ENCODE results near the gene OR6B2.
"Not testable (repeated sequence)": the region's sequence is repeated elsewhere in the genome, so short reads cannot be mapped to it uniquely, and the experiment has no call there.

OR6B2 gene

GRCh38 chr2:240030379-240031094 is at the start of gene OR6B2:
Gene OR6B2 (minus strand): TSS chr2:240030429. CDS start chr2:240030429, 0 bp downstream.
- no peak for DNase-seq (ENCODE audit: low read depth in 2 of 2)

DNA sequence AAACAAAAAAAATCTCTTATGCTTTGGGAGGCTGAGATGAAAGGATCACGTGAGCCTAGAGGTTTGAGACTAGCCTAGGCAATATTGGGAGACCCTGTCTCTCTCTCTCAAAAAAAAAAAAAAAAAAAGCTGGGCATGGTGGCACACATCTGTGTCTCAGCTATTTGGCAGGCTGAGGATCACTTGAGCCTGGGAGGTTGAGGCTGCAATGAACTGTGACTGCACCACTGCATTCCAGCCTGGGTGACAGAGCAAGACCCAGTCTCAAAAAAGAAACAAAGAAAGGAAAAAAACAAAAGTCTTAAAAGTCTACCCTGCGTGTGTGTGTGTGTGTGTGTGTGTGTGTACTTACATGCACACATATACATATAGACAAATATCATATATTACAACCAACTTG is 48.4 kb upstream of the OR6B2 start:
- no peak for DNase-seq (ENCODE audit: low read depth in 2 of 2)

DNA sequence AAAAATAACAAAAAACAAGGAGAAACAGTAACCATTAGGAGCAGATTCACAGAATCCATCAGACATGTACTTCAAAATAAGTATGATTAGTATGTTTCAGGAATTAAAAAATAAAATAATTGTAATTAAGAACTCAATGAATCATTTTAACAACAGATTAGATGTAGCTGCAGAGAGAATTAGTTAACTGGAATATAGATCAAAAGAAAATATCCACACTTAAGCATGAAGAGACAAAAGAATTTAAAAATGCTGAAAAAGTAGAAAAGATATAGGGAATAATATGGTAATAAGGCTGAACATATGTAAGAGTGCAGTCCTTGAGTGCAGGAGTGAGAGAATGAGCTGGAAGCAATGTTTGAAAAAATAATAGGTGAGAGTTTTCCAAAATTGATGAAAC is 47.2 kb upstream of the OR6B2 start:
- DNase-seq (ENCODE audit: low read depth in 2 of 2), result no peak

DNA sequence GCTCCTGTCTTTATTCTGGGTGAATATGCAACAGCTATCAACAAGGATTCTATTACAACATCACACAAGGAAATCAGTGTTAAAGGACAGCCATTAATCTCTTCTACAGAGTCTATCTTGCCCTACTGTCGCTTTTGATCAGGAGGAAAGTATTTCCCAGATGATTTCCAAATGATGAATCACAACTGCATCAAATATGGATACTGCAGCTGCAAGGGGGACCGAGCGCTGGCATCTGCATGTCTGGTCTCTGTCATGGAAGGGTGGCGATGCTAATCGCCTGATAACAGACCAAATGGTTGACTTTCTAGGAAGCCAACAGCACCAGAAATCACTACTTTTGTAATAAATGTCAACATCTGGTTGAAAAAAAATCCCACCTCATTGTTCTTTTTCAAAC is 44.3 kb upstream of the OR6B2 start:
- DNase-seq (ENCODE audit: low read depth in 2 of 2), result no peak

DNA sequence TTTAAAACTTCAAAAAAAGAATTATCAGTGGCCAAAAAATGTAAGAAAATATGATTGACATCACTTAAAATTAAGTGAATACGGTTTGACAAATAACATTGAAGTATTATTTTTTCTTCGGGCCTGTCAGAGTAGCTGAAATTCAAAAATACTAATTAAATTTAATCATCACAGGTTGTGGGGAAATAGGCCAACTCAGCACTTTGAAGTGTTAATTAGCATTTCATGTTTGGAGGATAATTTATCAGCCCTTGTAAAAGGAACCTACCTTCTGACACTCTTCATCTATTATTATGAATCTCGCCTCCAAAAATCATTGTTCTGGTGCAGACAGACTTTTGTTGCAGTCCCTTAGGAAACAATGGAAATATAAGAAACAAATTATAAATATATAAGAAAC is 40.7 kb upstream of the OR6B2 start:
- DNase-seq (ENCODE audit: low read depth in 2 of 2), result no peak

- no peak for DNase-seq (ENCODE audit: low read depth in 2 of 2)
Observed at GRCh38 chr2:240069829-240070228, 39.6 kb upstream of the OR6B2 start.

DNA sequence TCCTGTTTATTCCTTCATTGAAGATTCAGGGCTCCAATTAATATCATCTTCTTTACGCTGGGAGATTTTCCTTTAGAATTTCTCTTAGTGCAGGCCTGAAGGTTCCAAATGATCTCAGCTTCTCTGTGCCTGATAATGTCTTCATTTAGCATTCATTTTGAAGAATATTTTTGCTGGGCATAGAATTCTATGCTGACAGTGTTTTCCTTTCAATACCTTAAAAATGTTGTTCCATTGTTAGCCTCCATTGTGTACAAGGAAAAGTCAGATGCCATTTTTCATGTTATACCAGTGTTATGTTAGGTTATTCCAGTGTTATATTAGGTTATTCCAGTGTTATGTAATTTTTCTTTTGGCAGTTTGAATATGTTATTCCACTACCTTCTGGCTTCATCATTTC is 38.0 kb upstream of the OR6B2 start:
- no peak for DNase-seq (ENCODE audit: low read depth in 2 of 2)

DNA sequence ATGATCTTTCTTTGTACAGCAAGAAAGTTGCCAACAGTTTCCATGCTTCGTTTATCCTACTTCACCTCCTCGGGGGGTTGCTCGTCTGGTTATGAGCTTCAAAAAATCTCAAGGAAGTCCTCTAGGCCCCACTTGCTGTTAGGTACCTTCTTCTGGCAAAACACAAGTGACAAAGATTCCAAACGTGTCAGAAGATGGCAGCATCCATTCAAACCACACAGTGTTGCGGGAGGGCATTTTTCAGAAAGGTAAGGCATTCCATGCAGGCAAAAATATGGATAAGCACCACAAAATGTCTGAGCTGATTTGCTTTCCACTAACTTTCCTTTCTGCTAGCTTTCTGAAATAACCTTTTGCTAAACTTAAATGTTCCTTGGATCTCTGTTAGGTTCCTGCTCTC is 36.3 kb upstream of the OR6B2 start:
- no peak for DNase-seq (ENCODE audit: low read depth in 2 of 2)

DNA sequence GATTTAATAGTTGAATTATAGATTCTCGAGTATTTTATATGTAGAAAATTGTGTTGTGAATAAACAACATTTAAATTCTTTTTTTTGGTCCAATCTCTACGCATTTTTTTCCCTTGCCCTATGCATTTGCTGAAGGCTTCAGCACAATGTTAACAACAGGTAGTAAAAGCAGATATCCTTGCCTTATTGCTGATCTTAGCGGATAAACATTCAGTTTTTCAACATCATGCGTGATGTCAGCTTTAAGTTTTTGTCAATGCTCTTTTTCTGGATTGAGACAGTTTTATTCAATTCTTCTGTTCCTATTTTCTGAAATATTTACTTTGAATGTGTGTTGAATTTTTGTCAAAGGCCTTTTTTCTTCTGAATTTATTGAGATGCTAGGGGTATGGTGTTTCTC is 34.7 kb upstream of the OR6B2 start:
- DNase-seq (ENCODE audit: low read depth in 2 of 2), result no peak

DNA sequence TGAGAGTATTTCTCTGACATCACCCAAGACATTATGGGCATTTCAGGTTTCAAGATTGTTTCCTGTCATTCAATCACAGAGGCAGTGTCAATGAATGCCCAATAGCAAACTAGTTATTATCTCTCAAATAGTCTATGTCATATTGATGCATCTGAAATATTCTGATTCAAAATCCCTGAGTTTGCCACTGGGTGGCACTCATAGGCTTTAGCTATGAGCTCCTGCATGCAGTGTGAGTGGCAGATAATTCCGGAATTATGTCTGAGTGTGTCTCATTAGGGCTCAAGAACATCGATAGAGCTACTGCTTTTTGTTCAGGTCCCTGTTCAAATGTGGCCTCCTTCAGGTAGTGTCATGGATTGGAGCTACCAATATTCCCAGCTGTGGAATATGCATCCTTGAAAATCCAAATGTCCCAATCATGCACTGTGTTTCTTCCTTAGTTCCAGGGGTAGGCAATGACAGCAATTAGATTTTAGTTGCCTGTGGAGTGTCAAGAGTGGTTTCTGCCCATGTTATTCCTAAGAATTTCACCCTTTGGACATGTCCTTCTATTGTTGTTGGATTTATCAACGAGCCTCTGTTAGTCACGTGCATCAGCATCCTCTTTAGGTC is 30.9 kb upstream of the OR6B2 start:
- DNase-seq (ENCODE audit: low read depth in 2 of 2), result peak in 1 of 2 donors; percentile 19

- no peak for DNase-seq (ENCODE audit: low read depth in 2 of 2)
Observed at GRCh38 chr2:240056678-240057077, 26.4 kb upstream of the OR6B2 start.

- DNase-seq (ENCODE audit: low read depth in 2 of 2), result no peak
Observed at GRCh38 chr2:240055177-240055917, 25.1 kb upstream of the OR6B2 start.

- DNase-seq (ENCODE audit: low read depth in 2 of 2), result no peak
Observed at GRCh38 chr2:240053173-240054155, 23.2 kb upstream of the OR6B2 start, which contains the start of gene OR6B3. Gene OR6B3 (minus strand): TSS chr2:240053521.

DNA sequence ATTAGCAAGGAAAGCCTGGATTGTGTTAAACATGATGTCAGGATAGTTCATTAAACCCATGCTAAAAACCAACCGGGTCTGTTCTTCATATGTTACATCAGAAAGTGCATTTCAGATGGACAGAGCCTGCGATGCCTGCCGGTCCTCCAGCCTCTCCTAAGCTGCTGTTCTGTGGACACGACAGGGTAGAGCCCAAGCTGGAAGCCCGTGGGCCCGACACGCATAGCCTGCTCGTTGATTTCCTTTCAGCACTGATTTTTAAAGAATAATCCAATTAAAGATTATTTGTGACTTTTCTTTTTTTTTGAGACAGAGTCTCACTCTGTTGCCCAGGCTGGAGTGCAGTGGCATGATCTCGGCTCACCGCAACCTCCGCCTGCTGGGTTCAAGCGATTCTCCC is 22.3 kb upstream of the OR6B2 start:
- DNase-seq (ENCODE audit: low read depth in 2 of 2), result no peak

- DNase-seq (ENCODE audit: low read depth in 2 of 2), result no peak
Observed at GRCh38 chr2:240051697-240052096, 21.5 kb upstream of the OR6B2 start.

GRCh38 chr2:240050278-240050677 is 20.0 kb upstream of the OR6B2 start:
- no peak for DNase-seq (ENCODE audit: low read depth in 2 of 2)

GRCh38 chr2:240048237-240048636 is 18.0 kb upstream of the OR6B2 start:
- DNase-seq (ENCODE audit: low read depth in 2 of 2), result no peak

- DNase-seq (ENCODE audit: low read depth in 2 of 2), result no peak
Observed at GRCh38 chr2:240045098-240045497, 14.9 kb upstream of the OR6B2 start.

- not testable (repeated sequence) for DNase-seq (ENCODE audit: low read depth in 2 of 2)
Observed at GRCh38 chr2:240044096-240044495, 13.9 kb upstream of the OR6B2 start.

GRCh38 chr2:240043279-240043989 is 13.2 kb upstream of the OR6B2 start:
- DNase-seq (ENCODE audit: low read depth in 2 of 2), result no peak

- DNase-seq (ENCODE audit: low read depth in 2 of 2), result no peak
Observed at GRCh38 chr2:240042740-240043139, 12.5 kb upstream of the OR6B2 start.
